ENCODE measurements around the gene DIP2A. TPM values are rescaled to one million over a fixed set of nuclear protein-coding genes. Genes with fewer than 3 reads are reported as not detected.
A peak's percentile ranks its signal among the peaks of the same experiment; 100 is the strongest.
"Not testable (repeated sequence)": the region's sequence is repeated elsewhere in the genome, so short reads cannot be mapped to it uniquely, and the experiment has no call there.

Gene DIP2A
- total and polyA plus RNA-seq, 11 donors, result 13.4 to 31.9 (median 22.6) TPM

DNA sequence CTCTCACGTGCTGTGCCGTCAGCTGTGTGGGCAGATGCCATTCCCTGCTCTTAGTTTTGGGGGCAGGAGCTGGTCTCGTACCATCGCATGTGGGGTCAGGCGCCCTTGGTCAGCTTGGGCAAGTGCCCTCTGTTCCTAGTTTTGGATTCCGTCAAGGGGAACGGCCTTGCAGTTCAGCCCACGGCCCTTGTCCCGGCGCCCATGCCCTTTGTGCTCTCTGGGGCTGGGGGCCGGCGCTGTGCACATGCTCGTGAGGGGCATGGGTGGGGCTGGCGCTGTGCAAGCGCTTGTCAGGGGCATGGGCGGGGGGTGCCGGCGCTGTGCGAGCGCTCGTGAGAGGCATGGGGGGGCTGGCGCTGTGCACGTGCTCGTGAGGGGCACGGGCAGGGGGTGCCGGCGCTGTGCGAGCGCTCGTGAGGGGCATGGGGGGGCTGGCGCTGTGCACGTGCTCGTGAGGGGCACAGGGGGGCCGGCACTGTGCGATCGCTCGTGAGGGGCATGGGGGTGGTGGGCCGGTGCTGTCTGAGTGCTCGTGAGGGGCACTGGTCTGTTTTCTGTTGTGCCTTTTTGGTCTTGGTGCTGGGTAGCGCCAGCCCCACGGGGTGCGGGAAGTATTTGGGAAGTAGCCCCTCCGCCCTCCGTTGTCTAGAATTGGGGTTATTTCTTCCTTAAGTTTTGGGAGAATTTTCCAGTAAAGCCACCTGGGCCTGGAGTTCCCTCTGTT, 29.5 kb upstream of the DIP2A start:
- WGBS, 4 donors, result 93 to 97% (median 96%) methylated on average over 34 to 44 of the region's 44 CpGs
- ATAC-seq, result no peak
- no peaks in the 10 kb centered on the region for H3K9me3 ChIP-seq
- H3K4me1 ChIP-seq, result peaks cover 0 to 10% (median 0%) of the 10 kb centered on the region in 12 donors
- intact Hi-C loops (cut with DNase I), result loop anchor here in 1 of 10 donors (5.0 kb wide), 1 partner anchor 52 kb away; no protein-coding TSS in a partner anchor
- no peaks in the 10 kb centered on the region for H3K27me3 ChIP-seq
- peak in 1 of 5 donors; percentile 34 for DNase-seq
- peaks cover 4 to 92% (median 73%) of the 10 kb centered on the region in 9 donors for H3K36me3 ChIP-seq
- no peak overlapping the region for H3K27ac ChIP-seq
- TF ChIP-seq, protein P1, sequence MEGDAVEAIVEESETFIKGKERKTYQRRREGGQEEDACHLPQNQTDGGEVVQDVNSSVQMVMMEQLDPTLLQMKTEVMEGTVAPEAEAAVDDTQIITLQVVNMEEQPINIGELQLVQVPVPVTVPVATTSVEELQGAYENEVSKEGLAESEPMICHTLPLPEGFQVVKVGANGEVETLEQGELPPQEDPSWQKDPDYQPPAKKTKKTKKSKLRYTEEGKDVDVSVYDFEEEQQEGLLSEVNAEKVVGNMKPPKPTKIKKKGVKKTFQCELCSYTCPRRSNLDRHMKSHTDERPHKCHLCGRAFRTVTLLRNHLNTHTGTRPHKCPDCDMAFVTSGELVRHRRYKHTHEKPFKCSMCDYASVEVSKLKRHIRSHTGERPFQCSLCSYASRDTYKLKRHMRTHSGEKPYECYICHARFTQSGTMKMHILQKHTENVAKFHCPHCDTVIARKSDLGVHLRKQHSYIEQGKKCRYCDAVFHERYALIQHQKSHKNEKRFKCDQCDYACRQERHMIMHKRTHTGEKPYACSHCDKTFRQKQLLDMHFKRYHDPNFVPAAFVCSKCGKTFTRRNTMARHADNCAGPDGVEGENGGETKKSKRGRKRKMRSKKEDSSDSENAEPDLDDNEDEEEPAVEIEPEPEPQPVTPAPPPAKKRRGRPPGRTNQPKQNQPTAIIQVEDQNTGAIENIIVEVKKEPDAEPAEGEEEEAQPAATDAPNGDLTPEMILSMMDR (IDR thresholded peaks at IDR 0.05), result no peak
- no peak for TF ChIP-seq POLR2A (IDR thresholded peaks at IDR 0.05)
- H3K4me3 ChIP-seq, result no peak overlapping the region

DNA sequence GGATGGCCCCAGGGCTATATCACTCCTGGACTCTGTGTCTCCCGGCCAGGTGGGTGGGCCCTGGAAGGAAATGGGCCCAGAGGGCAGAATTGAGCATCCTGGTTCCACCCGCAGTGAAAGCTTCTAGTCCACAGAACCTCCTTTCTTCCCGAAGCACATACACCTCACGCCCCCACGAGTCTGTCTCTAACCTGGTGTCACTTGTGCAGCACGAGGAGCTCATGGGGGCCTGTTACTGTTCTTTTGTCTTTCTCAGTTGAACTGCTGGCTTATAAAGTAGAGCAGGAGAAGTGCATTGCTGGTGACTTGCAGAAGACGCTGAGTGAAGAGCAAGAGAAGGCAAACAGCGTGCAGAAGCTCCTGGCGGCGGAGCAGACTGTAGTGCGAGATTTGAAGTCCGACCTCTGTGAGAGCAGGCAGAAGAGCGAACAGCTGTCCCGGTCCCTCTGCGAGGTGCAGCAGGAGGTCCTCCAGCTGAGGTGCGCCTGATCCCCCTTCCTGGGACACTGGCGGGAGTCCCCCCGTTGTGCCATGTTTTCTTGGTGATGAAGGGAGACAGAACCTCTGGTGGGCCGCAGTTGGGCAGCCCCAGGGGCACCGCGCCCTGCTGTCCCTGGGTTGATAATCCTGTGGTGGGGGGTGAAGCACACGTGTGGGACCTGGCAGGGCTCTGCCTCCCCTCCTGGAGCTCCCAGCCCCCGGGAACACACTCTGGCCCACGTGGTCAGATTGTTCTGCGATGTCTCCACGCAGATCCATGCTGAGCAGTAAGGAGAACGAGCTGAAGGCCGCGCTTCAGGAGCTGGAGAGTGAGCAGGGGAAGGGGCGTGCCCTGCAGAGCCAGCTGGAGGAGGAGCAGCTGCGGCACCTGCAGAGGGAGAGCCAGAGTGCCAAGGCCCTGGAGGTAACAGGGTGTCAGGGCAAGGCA, 28.7 kb upstream of the DIP2A start:
- Histone ChIP-seq H3K4me1 (peaks cover 0 to 10% (median 0%) of the 10 kb centered on the region in 12 donors), H3K9me3 (no peaks in the 10 kb centered on the region), H3K4me3 (no peak overlapping the region), H3K27me3 (no peaks in the 10 kb centered on the region), H3K27ac (no peak overlapping the region), H3K36me3 (peaks cover 4 to 97% (median 76%) of the 10 kb centered on the region in 9 donors)
- TF ChIP-seq, protein P1 (IDR thresholded peaks at IDR 0.05), result no peak
- no peak for TF ChIP-seq POLR2A (IDR thresholded peaks at IDR 0.05)
- peak in 1 of 5 donors; percentile 46 for DNase-seq
- 90 to 92% (median 92%) methylated on average over 25 to 31 of the region's 31 CpGs for WGBS, 4 donors
- intact Hi-C loops (cut with DNase I), result loop anchor here in 1 of 10 donors (5.0 kb wide), 1 partner anchor 53 kb away; no protein-coding TSS in a partner anchor
- no peak for ATAC-seq

DNA sequence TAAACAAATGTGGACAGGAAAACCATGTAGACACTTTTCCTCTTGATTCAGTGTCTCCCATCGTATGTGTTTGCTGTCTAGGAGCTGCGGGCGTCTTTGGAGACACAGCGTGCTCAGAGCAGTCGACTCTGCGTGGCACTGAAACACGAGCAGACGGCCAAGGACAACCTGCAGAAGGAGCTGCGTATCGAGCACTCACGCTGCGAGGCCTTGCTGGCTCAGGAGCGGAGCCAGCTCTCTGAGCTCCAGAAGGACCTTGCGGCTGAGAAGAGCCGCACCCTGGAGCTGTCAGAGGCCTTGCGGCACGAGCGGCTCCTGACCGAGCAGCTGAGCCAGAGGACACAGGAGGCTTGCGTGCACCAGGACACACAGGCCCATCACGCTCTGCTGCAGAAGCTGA, 27.2 kb upstream of the DIP2A start:
- Histone ChIP-seq H3K27me3 (no peaks in the 10 kb centered on the region), H3K27ac (peak overlapping the region in 1 of 12 donors; percentile 27), H3K36me3 (peaks cover 2 to 96% (median 80%) of the 10 kb centered on the region in 9 donors), H3K9me3 (no peaks in the 10 kb centered on the region), H3K4me1 (peaks cover 0 to 10% (median 0%) of the 10 kb centered on the region in 12 donors), H3K4me3 (no peak overlapping the region)
- DNase-seq (peak in 1 of 5 donors; percentile 35), ATAC-seq (no peak)
- TF ChIP-seq POLR2A (IDR thresholded peaks at IDR 0.05), result no peak
- WGBS, 4 donors, result 93 to 96% (median 94%) methylated on average over 21 of the region's 21 CpGs
- intact Hi-C loops (cut with DNase I), result no loop called here

DNA sequence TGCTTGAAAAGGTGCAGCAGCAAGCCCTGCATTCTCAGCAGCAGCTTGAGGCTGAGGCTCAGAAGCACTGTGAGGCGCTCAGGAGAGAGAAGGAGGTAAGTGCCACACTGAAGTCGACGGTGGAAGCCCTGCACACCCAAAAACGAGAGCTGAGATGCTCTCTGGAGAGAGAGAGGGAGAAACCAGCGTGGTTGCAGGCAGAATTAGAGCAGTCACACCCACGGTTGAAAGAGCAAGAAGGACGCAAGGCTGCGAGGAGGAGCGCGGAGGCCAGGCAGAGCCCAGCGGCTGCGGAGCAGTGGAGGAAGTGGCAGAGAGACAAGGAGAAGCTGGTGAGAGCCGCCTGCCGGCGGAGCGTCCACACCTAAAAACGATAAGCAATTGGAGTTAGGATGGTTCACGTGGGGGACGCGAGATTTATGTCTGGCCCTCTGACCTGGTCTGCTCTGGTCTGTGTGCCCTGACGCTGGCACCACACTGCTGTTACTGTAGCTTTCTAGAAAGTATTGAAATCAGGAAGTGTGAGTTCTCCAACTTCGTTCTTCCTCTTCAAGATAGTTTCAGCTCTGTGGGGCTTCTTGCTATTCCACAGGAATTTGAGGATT, 26.7 kb upstream of the DIP2A start:
- Histone ChIP-seq H3K4me3 (no peak overlapping the region), H3K27me3 (no peaks in the 10 kb centered on the region), H3K9me3 (no peaks in the 10 kb centered on the region), H3K36me3 (peaks cover 2 to 96% (median 83%) of the 10 kb centered on the region in 9 donors), H3K4me1 (peaks cover 0 to 10% (median 0%) of the 10 kb centered on the region in 12 donors), H3K27ac (peak overlapping the region in 1 of 12 donors; percentile 27)
- TF ChIP-seq POLR2A (IDR thresholded peaks at IDR 0.05), result no peak
- TF ChIP-seq, protein P1 (IDR thresholded peaks at IDR 0.05), result no peak
- no peak for ATAC-seq
- 84 to 89% (median 87%) methylated on average over 22 of the region's 22 CpGs for WGBS, 4 donors
- intact Hi-C loops (cut with DNase I), result no loop called here
- DNase-seq, result peak in 1 of 5 donors; percentile 38

DNA sequence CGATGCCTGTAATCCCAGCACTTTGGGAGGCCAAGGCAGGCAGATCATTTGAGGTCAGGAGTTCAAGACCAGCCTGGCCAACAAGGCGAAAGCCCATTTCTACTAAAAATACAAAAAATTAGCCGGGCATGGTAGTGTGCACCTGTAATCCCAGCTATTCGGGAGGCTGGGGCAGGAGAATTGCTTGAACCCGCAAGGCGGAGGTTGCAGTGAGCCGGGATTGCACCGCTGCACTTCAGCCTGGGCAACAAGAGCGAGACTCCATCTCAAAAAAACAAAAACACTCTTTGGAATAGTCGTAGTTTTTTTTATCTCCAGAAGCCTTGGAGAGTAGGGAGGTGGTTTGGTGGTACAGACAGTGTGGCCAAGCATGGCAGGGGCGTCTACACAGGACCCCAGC, 25.6 kb upstream of the DIP2A start:
- intact Hi-C loops (cut with DNase I), result not testable (repeated sequence)

More for the DNA sequence above, 25.6 kb upstream of the DIP2A start:
- peaks cover 0 to 10% (median 0%) of the 10 kb centered on the region in 12 donors for H3K4me1 ChIP-seq
- 87 to 94% (median 93%) methylated on average over 11 of the region's 11 CpGs for WGBS, 4 donors
- H3K9me3 ChIP-seq, H3K4me3 ChIP-seq, ATAC-seq, H3K27ac ChIP-seq, H3K27me3 ChIP-seq: not testable (repeated sequence)
- DNase-seq, result peak in 1 of 5 donors; percentile 21
- peaks cover 2 to 96% (median 83%) of the 10 kb centered on the region in 9 donors for H3K36me3 ChIP-seq
